HepG2 (cell line): ENCODE data around the gene KLF16. TPM values are rescaled to one million over a fixed set of nuclear protein-coding genes. Genes with fewer than 3 reads are reported as not detected.

Experiments used
- HMG20B ChIP-seq: conservative IDR thresholded peaks from 2 replicates; pipeline ENCODE4 v1.6.1; 2016; ENCODE audit warnings: missing genetic modification reagents, missing compliant biosample characterization
- NONO ChIP-seq, 2 experiments: fragments of 450-650 bp in 1 of 2; sonication (generic) in 1 of 2; formaldehyde crosslinking in 1 of 2; IDR thresholded peaks in 1 of 2; conservative IDR thresholded peaks in 1 of 2; 2 replicates each; pipeline versions ENCODE4 v1.6.1 to v1.8.0; 2017 to 2022; ENCODE audit warnings: mild to moderate bottlenecking in 1 of 2, missing genetic modification reagents in 1 of 2, moderate library complexity in 1 of 2
- NR2C2 ChIP-seq: sonication (generic); formaldehyde crosslinking; IDR thresholded peaks from 2 replicates; pipeline ENCODE4 v1.4.0; 2020; ENCODE audit warnings: missing genetic modification reagents, mild to moderate bottlenecking, moderate library complexity, borderline replicate concordance
- PCBP1 ChIP-seq: fragments of 200-400 bp; formaldehyde crosslinking; IDR thresholded peaks from 2 replicates; pipeline ENCODE4 v1.6.1; 2017; ENCODE audit warnings: mild to moderate bottlenecking, low read depth, low read length, borderline replicate concordance
- RFXAP ChIP-seq: sonication (generic); formaldehyde crosslinking; IDR thresholded peaks from 2 replicates; pipeline ENCODE4 v1.4.0; 2020; ENCODE audit warnings: missing genetic modification reagents, borderline replicate concordance
- ZNF501 ChIP-seq: sonication (generic); formaldehyde crosslinking; IDR thresholded peaks from 2 replicates; pipeline ENCODE4 v1.5.1; 2020; ENCODE audit warnings: mild to moderate bottlenecking, moderate library complexity, missing genetic modification reagents
- ZSCAN29 ChIP-seq: sonication (generic); formaldehyde crosslinking; conservative IDR thresholded peaks from 2 replicates; pipeline ENCODE4 v1.4.0; 2020; ENCODE audit warnings: mild to moderate bottlenecking, missing genetic modification reagents
- ZSCAN31 ChIP-seq: sonication (generic); formaldehyde crosslinking; IDR thresholded peaks from 2 replicates; pipeline ENCODE4 v1.5.0; 2020; ENCODE audit warnings: low read depth, mild to moderate bottlenecking, missing genetic modification reagents
- polyA plus RNA-seq, 8 experiments: library from polyadenylated mRNA; depleted of rRNA in 3 of 8; stranded (reverse) in 7 of 8; unstranded in 1 of 8; fragments of >200 nt; fragmentation: Illumina TruSeq in 4 of 8; extraction: Trizol in 4 of 8; gene quantifications; 2 replicates each; pipeline versions ENCODE4 v1.2.1 to v1.2.3, GENCODE V29; 2011 to 2016; ENCODE audit warnings: low read depth in 4 of 8, missing spikeins in 1 of 8, mixed read lengths in 1 of 8; ENCODE audit not compliant: insufficient read depth in 1 of 8
- total RNA-seq, 5 experiments: library from RNA; depleted of rRNA; stranded (reverse); fragments of >200 nt; fragmentation: Illumina TruSeq; extraction: Trizol; gene quantifications; 2 replicates each; pipeline ENCODE4 v1.2.3, GENCODE V29; 2016; ENCODE audit warnings: low read depth in 1 of 5
- TF ChIP-seq, protein P1 (sequence below): sonication (generic); formaldehyde crosslinking; IDR thresholded peaks from 2 replicates; pipeline ENCODE4 v1.4.0; 2020; ENCODE audit warnings: missing genetic modification reagents, borderline replicate concordance
- TF ChIP-seq, protein P2 (sequence below): sonication (generic); formaldehyde crosslinking; IDR thresholded peaks from 2 replicates; pipeline ENCODE4 v1.5.0; 2020; ENCODE audit warnings: mild to moderate bottlenecking, missing genetic modification reagents, borderline replicate concordance
- TF ChIP-seq, protein P3 (sequence below): sonication (generic); formaldehyde crosslinking; IDR thresholded peaks from 2 replicates; pipeline ENCODE4 v1.4.0; 2020; ENCODE audit warnings: low read depth, mild to moderate bottlenecking, missing genetic modification reagents
- TF ChIP-seq, protein P4 (sequence below): sonication (generic); formaldehyde crosslinking; conservative IDR thresholded peaks from 2 replicates; pipeline ENCODE4 v1.8.0; 2022; ENCODE audit warnings: low read depth, missing genetic modification reagents
- TF ChIP-seq, protein P5 (sequence below): IDR thresholded peaks from 2 replicates; pipeline ENCODE4 v1.6.1; 2016; ENCODE audit warnings: low read depth, borderline replicate concordance
- TF ChIP-seq, protein P6 (sequence below): sonication (generic); formaldehyde crosslinking; IDR thresholded peaks from 2 replicates; pipeline ENCODE4 v1.8.1; 2023; ENCODE audit warnings: mild to moderate bottlenecking, inconsistent platforms, moderate library complexity, missing genetic modification reagents, borderline replicate concordance

The KLF16 gene
- total and polyA plus RNA-seq, 2 of the 13 experiments (the other 11 are each of a cell fraction or from before 2014, with no cell fraction given): 3.5 to 6.7 TPM

DNA sequence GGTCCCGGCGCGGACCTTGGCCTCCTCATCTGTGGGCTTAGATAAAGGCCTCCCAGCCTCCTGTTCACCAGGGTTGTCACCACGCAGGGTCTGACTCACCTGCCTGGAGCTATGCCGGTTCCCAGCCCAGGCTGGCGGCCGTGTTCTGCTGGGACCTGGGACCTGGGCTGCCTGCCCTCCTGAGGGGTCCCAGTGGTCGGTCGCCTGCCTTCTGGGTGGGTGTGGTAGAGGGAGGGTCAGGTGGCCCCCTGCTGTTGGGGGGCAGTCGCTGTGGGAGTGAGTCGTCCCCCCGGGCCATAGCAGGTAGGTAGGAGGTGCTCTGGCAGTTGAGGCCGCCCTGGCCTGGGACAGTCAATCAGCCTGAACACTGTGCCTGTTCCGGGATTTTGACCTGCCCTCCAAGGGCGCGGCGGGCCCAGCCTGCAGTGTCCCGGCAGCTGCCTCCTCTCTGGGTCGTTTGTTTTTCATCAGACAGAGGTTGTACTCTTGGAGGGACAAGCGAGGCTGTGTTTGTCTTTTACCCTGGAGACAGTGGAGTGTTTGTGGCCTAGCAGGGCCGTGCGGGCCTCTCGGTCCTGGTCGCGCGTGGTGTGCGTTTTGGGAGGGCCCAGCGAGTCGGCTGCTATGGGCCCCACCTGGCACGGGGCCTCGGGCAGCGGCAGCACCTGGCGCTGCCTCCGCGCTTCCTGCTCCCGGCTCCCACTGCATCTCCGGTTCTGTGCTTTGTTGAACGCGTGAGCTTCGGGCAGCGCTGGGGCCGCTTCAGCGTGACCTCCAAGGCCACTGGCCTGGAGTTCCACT is 44.4 kb upstream of the KLF16 start (continued):
- TF ChIP-seq, protein P1, sequence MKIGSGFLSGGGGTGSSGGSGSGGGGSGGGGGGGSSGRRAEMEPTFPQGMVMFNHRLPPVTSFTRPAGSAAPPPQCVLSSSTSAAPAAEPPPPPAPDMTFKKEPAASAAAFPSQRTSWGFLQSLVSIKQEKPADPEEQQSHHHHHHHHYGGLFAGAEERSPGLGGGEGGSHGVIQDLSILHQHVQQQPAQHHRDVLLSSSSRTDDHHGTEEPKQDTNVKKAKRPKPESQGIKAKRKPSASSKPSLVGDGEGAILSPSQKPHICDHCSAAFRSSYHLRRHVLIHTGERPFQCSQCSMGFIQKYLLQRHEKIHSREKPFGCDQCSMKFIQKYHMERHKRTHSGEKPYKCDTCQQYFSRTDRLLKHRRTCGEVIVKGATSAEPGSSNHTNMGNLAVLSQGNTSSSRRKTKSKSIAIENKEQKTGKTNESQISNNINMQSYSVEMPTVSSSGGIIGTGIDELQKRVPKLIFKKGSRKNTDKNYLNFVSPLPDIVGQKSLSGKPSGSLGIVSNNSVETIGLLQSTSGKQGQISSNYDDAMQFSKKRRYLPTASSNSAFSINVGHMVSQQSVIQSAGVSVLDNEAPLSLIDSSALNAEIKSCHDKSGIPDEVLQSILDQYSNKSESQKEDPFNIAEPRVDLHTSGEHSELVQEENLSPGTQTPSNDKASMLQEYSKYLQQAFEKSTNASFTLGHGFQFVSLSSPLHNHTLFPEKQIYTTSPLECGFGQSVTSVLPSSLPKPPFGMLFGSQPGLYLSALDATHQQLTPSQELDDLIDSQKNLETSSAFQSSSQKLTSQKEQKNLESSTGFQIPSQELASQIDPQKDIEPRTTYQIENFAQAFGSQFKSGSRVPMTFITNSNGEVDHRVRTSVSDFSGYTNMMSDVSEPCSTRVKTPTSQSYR (CRISPR knock-in tag): no peak
- TF ChIP-seq PCBP1 (0 out of 2 replicates have a peak, but pooled peaks have one; percentile 50), ZSCAN29 (CRISPR knock-in tag) (0 out of 2 replicates have a peak, but pooled peaks have one; percentile 20), HMG20B (CRISPR knock-in tag) (no peak), ZNF501 (0 out of 2 replicates have a peak, but pooled peaks have one; percentile 34), NONO (IDR thresholded peaks at IDR 0.05) (no peak), NONO (CRISPR knock-in tag; conservative IDR thresholded peaks at IDR 0.05) (peak; percentile 77), ZSCAN31 (CRISPR knock-in tag) (peak; percentile 67; the same call in 1 of the 2 replicates), RFXAP (CRISPR knock-in tag) (0 out of 2 replicates have a peak, but pooled peaks have one; percentile 40), NR2C2 (CRISPR knock-in tag) (peak; percentile 60; the same call in 1 of the 2 replicates)
- TF ChIP-seq, protein P2, sequence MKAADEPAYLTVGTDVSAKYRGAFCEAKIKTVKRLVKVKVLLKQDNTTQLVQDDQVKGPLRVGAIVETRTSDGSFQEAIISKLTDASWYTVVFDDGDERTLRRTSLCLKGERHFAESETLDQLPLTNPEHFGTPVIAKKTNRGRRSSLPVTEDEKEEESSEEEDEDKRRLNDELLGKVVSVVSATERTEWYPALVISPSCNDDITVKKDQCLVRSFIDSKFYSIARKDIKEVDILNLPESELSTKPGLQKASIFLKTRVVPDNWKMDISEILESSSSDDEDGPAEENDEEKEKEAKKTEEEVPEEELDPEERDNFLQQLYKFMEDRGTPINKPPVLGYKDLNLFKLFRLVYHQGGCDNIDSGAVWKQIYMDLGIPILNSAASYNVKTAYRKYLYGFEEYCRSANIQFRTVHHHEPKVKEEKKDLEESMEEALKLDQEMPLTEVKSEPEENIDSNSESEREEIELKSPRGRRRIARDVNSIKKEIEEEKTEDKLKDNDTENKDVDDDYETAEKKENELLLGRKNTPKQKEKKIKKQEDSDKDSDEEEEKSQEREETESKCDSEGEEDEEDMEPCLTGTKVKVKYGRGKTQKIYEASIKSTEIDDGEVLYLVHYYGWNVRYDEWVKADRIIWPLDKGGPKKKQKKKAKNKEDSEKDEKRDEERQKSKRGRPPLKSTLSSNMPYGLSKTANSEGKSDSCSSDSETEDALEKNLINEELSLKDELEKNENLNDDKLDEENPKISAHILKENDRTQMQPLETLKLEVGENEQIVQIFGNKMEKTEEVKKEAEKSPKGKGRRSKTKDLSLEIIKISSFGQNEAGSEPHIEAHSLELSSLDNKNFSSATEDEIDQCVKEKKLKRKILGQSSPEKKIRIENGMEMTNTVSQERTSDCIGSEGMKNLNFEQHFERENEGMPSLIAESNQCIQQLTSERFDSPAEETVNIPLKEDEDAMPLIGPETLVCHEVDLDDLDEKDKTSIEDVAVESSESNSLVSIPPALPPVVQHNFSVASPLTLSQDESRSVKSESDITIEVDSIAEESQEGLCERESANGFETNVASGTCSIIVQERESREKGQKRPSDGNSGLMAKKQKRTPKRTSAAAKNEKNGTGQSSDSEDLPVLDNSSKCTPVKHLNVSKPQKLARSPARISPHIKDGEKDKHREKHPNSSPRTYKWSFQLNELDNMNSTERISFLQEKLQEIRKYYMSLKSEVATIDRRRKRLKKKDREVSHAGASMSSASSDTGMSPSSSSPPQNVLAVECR (CRISPR knock-in tag): peak; percentile 70
- TF ChIP-seq, protein P3, sequence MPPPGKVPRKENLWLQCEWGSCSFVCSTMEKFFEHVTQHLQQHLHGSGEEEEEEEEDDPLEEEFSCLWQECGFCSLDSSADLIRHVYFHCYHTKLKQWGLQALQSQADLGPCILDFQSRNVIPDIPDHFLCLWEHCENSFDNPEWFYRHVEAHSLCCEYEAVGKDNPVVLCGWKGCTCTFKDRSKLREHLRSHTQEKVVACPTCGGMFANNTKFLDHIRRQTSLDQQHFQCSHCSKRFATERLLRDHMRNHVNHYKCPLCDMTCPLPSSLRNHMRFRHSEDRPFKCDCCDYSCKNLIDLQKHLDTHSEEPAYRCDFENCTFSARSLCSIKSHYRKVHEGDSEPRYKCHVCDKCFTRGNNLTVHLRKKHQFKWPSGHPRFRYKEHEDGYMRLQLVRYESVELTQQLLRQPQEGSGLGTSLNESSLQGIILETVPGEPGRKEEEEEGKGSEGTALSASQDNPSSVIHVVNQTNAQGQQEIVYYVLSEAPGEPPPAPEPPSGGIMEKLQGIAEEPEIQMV (CRISPR knock-in tag): 0 out of 2 replicates have a peak, but pooled peaks have one; percentile 9
- TF ChIP-seq, protein P4, sequence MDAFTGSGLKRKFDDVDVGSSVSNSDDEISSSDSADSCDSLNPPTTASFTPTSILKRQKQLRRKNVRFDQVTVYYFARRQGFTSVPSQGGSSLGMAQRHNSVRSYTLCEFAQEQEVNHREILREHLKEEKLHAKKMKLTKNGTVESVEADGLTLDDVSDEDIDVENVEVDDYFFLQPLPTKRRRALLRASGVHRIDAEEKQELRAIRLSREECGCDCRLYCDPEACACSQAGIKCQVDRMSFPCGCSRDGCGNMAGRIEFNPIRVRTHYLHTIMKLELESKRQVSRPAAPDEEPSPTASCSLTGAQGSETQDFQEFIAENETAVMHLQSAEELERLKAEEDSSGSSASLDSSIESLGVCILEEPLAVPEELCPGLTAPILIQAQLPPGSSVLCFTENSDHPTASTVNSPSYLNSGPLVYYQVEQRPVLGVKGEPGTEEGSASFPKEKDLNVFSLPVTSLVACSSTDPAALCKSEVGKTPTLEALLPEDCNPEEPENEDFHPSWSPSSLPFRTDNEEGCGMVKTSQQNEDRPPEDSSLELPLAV (CRISPR knock-in tag): no peak
- TF ChIP-seq, protein P5, sequence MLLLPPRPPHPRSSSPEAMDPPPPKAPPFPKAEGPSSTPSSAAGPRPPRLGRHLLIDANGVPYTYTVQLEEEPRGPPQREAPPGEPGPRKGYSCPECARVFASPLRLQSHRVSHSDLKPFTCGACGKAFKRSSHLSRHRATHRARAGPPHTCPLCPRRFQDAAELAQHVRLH (CRISPR knock-in tag): peak; percentile 30; the same call in 1 of the 2 replicates
- TF ChIP-seq, protein P6, sequence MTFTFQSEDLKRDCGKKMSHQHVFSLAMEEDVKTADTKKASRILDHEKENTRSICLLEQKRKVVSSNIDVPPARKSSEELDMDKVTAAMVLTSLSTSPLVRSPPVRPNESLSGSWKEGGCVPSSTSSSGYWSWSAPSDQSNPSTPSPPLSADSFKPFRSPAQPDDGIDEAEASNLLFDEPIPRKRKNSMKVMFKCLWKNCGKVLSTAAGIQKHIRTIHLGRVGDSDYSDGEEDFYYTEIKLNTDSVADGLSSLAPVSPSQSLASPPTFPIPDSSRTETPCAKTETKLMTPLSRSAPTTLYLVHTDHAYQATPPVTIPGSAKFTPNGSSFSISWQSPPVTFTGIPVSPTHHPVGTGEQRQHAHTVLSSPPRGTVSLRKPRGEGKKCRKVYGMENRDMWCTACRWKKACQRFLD (CRISPR knock-in tag): 0 out of 2 replicates have a peak, but pooled peaks have one; percentile 68
